Measurements from ENCODE around the gene AP1B1. TPM values are rescaled to one million over a fixed set of nuclear protein-coding genes. Genes with fewer than 3 reads are reported as not detected.
A peak's percentile ranks its signal among the peaks of the same experiment; 100 is the strongest.

AP1B1 gene
- total RNA-seq, 2 donors from 2014 or later = 33.8 to 83.7 TPM

DNA sequence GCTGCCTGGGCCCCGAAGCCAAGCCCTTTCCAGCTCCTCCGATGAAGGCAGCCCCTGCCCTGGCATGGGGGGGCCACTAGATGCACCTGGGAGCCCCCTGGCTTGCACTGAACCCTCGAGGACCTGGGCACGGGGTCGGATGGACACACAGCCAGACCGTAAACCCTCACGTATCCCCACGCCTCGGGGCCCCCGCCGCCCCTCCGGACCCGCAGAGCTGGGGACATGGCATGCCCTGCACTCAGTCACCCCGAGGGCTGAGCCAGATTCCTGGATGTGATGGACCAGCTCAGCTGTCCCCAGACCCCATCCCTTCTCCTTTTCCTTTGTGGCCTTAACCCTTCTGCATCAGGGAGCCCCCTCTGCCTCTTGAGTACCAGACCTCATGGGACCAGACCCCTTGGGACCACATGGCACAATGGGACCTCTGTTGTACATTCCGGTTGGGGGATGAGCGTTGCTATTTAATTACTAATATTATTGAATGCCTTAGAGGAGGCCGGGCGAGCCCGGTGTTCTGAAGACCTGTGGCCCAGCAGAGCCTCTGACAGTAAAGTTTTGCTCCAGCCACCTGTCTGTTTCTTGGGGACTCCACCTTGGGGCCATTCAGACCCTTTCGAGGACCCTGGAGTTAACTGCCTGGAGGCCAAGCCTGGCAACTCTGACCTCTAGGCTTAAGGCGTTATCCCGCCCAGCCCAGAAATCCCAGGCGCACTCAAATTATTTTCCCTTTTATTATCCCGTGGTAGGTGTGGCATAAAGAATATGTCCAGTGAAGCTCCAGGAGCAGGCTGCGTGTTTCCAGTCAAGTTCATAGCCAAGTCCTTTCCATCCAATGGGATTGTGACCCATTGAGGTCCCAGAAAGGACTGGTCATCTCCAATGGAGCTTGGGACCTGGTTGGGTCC is 75.9 kb downstream of the AP1B1 start:
- Mint-ChIP-seq H3K27me3 (peaks cover 34% of the 10 kb centered on the region), H3K27ac (peak overlapping the region; percentile 46), H3K4me1 (peaks cover 10% of the 10 kb centered on the region), H3K36me3 (ENCODE audit: low read depth) (peaks cover 12% of the 10 kb centered on the region), H3K9me3 (no peaks in the 10 kb centered on the region), H3K4me3 (no peak overlapping the region)
- ATAC-seq (replicated peaks) = no peak

- peaks cover 28% of the 10 kb centered on the region for H3K27me3 Mint-ChIP-seq
- H3K4me1 Mint-ChIP-seq = peaks cover 10% of the 10 kb centered on the region
- no peak for ATAC-seq (replicated peaks)
- no peaks in the 10 kb centered on the region for H3K9me3 Mint-ChIP-seq
- no peak overlapping the region for H3K4me3 Mint-ChIP-seq
- peaks cover 11% of the 10 kb centered on the region for H3K36me3 Mint-ChIP-seq (ENCODE audit: low read depth)
- peak overlapping the region; percentile 46 for H3K27ac Mint-ChIP-seq
Observed at GRCh38 chr22:29311464-29312217, 76.7 kb downstream of the AP1B1 start.

DNA sequence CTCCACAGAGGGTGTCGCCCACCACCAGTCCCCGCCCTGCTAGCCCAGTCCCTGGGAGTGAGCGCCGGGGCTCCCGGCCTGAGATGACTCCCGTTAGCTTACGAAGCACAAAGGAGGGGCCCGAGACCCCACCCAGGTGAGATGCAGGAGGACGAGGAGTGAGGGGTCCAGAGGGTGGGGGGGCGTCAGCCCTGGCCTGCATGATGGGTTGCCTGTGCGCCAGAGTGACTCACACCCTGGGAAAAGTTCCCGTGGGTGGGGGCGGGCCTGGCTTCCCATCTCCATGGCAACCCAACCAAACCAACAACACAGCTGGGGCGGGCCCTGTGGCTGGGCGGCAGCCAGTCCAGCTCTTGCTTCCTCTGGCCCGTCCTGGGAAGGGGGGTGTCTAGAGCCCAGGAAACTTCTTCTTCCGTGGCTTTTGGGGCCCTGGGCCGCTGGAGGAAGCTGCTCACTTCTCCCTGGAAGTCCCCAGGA is 77.5 kb downstream of the AP1B1 start:
- peaks cover 10% of the 10 kb centered on the region for H3K4me1 Mint-ChIP-seq
- H3K9me3 Mint-ChIP-seq = no peaks in the 10 kb centered on the region
- H3K36me3 Mint-ChIP-seq (ENCODE audit: low read depth) = peaks cover 7% of the 10 kb centered on the region
- no peak overlapping the region for H3K27ac Mint-ChIP-seq
- H3K4me3 Mint-ChIP-seq = peak overlapping the region; percentile 10
- H3K27me3 Mint-ChIP-seq = peaks cover 23% of the 10 kb centered on the region
- peak; percentile 75 for ATAC-seq (replicated peaks)

DNA sequence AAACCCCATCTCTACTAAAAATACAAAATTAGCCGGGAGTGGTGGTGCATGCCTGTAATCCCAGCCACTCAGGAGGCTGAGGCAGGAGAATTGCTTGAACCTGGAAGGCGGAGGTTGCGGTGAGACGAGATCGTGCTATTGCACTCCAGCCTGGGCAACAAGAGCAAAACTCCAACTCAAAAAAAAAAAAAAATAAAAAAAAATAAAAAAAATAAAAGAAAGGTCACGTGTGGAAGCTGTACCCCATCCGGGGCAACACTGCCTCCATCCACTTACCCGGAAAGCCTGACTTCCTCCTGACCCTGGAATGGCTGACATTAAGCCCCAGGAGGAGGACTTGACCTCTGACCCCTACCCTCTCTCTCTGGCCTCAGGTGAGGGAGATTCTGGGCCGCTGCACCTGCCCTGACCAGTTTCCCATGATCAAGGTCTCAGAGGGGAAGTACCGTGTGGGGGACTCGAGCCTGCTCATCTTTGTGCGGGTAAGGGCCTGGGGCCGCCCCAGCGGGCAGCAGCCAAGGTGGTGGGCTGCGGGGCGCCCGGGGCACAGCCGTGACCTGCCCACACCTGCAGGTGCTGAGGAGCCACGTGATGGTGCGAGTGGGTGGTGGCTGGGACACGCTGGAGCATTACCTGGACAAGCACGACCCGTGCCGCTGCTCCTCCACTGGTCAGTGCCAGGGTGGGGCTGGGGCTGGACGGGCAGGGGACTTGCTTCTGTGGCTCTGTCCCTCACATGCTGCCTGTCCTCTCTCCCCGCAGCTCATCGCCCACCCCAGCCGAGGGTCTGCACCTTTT is 78.1 kb downstream of the AP1B1 start:
- Mint-ChIP-seq H3K36me3 (ENCODE audit: low read depth) (peaks cover 7% of the 10 kb centered on the region), H3K4me1 (peaks cover 10% of the 10 kb centered on the region), H3K27ac (peak overlapping the region; percentile 36), H3K4me3 (peak overlapping the region; percentile 25), H3K9me3 (no peaks in the 10 kb centered on the region), H3K27me3 (peaks cover 23% of the 10 kb centered on the region)
- ATAC-seq (replicated peaks) = no peak

GRCh38 chr22:29309332-29310064 is 78.9 kb downstream of the AP1B1 start:
- no peaks in the 10 kb centered on the region for H3K9me3 Mint-ChIP-seq
- no peak for ATAC-seq (replicated peaks)
- peaks cover 20% of the 10 kb centered on the region for H3K27me3 Mint-ChIP-seq
- H3K4me1 Mint-ChIP-seq = peaks cover 8% of the 10 kb centered on the region
- peak overlapping the region; percentile 25 for H3K4me3 Mint-ChIP-seq
- peaks cover 6% of the 10 kb centered on the region for H3K36me3 Mint-ChIP-seq (ENCODE audit: low read depth)
- peak overlapping the region; percentile 36 for H3K27ac Mint-ChIP-seq

DNA sequence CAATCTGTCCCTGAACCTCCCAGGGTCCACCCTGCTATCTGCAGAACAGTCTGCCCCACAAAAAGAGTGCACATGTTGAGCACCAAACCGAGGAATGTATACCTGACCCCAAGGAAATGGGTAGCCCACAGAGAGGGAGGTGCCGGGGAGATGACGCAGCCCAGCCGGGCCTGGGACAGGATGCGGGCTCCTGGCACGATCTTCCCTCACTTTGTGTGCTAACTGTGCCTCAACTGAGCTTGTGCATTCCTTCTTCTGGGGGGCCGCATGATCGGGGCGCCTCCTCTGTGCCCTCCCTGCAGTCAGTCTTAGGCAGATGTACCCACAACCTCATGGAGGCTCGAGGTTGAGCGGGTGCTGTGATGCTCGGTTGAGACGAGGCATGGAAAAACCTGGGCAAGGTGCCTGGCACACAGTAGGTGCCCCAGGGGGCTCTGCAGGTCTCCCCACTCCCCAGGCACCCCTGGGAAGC is 79.5 kb downstream of the AP1B1 start:
- ATAC-seq (replicated peaks) = peak; percentile 49
- H3K4me1 Mint-ChIP-seq = peaks cover 2% of the 10 kb centered on the region
- H3K4me3 Mint-ChIP-seq = peak overlapping the region; percentile 25
- peaks cover 14% of the 10 kb centered on the region for H3K27me3 Mint-ChIP-seq
- no peak overlapping the region for H3K27ac Mint-ChIP-seq
- no peaks in the 10 kb centered on the region for H3K9me3 Mint-ChIP-seq
- no peaks in the 10 kb centered on the region for H3K36me3 Mint-ChIP-seq (ENCODE audit: low read depth)

DNA sequence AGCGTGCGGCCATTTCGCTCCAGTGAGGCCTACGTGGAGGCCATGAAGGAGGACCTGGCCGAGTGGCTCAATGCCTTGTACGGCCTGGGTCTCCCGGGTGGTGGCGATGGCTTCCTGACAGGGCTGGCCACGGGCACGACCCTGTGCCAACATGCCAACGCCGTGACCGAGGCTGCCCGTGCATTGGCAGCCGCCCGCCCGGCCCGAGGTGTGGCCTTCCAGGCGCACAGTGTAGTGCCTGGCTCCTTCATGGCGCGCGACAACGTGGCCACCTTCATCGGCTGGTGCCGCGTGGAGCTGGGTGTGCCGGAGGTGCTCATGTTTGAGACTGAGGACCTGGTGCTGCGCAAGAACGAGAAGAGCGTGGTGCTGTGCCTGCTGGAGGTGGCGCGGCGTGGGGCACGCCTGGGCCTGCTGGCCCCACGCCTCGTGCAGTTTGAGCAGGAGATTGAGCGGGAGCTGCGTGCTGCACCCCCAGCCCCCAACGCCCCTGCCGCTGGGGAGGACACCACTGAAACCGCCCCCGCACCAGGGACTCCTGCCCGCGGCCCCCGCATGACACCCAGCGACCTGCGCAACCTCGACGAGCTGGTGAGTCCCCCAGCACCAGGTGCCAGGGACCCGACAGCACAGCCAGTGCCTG is 80.1 kb downstream of the AP1B1 start:
- Mint-ChIP-seq H3K27me3 (peaks cover 11% of the 10 kb centered on the region), H3K4me1 (no peaks in the 10 kb centered on the region), H3K36me3 (ENCODE audit: low read depth) (no peaks in the 10 kb centered on the region), H3K27ac (no peak overlapping the region), H3K9me3 (no peaks in the 10 kb centered on the region), H3K4me3 (peak overlapping the region; percentile 25)
- no peak for ATAC-seq (replicated peaks)

GRCh38 chr22:29307596-29308147 is 80.7 kb downstream of the AP1B1 start:
- Mint-ChIP-seq H3K27me3 (peaks cover 7% of the 10 kb centered on the region), H3K27ac (peak overlapping the region; percentile 41), H3K4me1 (no peaks in the 10 kb centered on the region), H3K36me3 (ENCODE audit: low read depth) (no peaks in the 10 kb centered on the region), H3K9me3 (no peaks in the 10 kb centered on the region), H3K4me3 (peak overlapping the region; percentile 77)
- no peak for ATAC-seq (replicated peaks)

GRCh38 chr22:29306835-29307595 is 81.4 kb downstream of the AP1B1 start:
- H3K4me3 Mint-ChIP-seq = peak overlapping the region; percentile 78
- H3K36me3 Mint-ChIP-seq (ENCODE audit: low read depth) = no peaks in the 10 kb centered on the region
- peaks cover under 1% of the 10 kb centered on the region for H3K27me3 Mint-ChIP-seq
- peak; percentile 53 for ATAC-seq (replicated peaks)
- peak overlapping the region; percentile 41 for H3K27ac Mint-ChIP-seq
- no peaks in the 10 kb centered on the region for H3K9me3 Mint-ChIP-seq
- no peaks in the 10 kb centered on the region for H3K4me1 Mint-ChIP-seq

GRCh38 chr22:29306175-29306834 is 82.1 kb downstream of the AP1B1 start, which contains the start of gene GAS2L1:
Gene GAS2L1 (plus strand): TSS chr22:29306650. CDS start chr22:29308106, 1,456 bp downstream.
- Mint-ChIP-seq H3K27ac (peak within 1 kb of the TSS; percentile 41), H3K4me3 (peak within 1 kb of the TSS; percentile 78), H3K36me3 (ENCODE audit: low read depth) (peaks cover 4% of the 10 kb centered on the region), H3K9me3 (no peaks in the 10 kb centered on the region), H3K4me1 (peaks cover under 1% of the 10 kb centered on the region), H3K27me3 (no peaks in the 10 kb centered on the region)
- peak; percentile 54 for ATAC-seq (replicated peaks)

DNA sequence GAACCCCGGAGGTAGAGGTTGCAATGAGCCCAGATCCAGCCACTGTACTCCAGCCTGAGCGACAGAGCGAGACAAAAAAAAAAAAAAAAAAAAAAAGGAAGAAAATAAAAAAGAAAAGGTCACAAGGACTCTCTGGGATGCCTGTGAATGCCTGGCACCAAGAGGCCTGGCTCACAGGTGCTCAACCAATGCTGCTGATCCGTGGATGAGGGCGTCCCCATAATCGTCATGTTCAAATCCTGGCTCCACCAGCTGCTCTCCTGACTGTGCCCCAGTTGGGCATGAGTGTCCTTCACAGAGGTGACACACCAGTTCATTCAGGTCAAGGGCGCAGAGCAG is 82.6 kb downstream of the AP1B1 start:
- ATAC-seq (replicated peaks) = no peak
- Mint-ChIP-seq H3K27me3 (no peaks in the 10 kb centered on the region), H3K9me3 (no peaks in the 10 kb centered on the region), H3K4me1 (peaks cover 6% of the 10 kb centered on the region), H3K4me3 (peak overlapping the region; percentile 78), H3K27ac (no peak overlapping the region), H3K36me3 (ENCODE audit: low read depth) (peaks cover 9% of the 10 kb centered on the region)

Measured in activated T-helper 17 cell treated with anti-CD3 and anti-CD28 coated beads, Interleukin-2, amount 50 U/mL, for 72 hours (primary cell).